GM21723 (cell line): ENCODE data around the gene GLT6D1.

Source experiments
- ATAC-seq: cut with Tn5 transposase; IDR thresholded peaks from one replicate; pipeline ENCODE4 v1.9.1; 2021; ENCODE audit warnings: mild to moderate bottlenecking, moderate library complexity; ENCODE audit not compliant: unreplicated experiment

The GLT6D1 gene

GRCh38 chr9:135587658-135588057, 51.7 kb downstream of the GLT6D1 start:
- ATAC-seq = no peak

DNA sequence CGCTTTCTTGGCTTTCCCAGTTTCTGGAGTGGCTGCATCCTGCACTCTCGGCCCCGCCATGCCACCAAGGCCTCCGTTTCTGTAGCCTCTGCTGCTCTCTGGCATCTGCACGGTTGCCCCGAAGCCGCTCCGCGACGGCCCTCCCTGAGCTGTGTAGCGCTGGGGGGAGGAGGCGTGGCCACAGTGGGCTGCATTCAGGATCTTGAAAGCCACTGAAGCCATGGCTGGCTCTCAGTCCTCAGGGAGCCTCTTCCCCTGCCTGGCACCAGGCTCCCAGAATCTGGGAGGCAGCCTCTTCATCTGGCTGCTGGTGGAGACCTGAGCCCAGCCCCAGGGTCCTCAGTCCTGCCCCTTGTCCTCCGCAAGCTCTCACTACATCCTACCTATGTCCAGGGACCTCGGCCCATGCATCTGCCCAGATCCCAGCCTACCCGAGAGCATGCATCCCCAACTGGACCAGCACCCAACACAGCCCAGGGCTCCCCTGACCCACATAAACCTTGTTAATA, 52.7 kb downstream of the GLT6D1 start:
- no peak for ATAC-seq

GRCh38 chr9:135584934-135585333, 54.4 kb downstream of the GLT6D1 start:
- ATAC-seq = no peak

GRCh38 chr9:135584371-135584770, 55.0 kb downstream of the GLT6D1 start:
- no peak for ATAC-seq

DNA sequence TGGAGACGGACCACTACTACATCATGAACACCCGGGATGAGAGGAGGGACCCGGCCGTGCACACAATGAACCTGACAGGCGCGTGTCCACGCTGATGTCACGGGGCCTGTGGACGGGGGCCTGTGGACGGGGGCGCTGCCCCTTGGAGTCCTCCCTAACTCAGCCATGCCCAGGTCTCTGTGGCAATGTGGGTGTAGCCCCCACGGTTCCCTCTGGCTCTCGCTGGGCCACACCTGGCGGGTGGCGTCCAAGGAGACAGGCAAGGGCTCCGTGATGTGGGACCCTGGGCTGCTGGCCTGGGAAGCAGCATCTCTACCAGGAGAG, 55.7 kb downstream of the GLT6D1 start:
- ATAC-seq = no peak

DNA sequence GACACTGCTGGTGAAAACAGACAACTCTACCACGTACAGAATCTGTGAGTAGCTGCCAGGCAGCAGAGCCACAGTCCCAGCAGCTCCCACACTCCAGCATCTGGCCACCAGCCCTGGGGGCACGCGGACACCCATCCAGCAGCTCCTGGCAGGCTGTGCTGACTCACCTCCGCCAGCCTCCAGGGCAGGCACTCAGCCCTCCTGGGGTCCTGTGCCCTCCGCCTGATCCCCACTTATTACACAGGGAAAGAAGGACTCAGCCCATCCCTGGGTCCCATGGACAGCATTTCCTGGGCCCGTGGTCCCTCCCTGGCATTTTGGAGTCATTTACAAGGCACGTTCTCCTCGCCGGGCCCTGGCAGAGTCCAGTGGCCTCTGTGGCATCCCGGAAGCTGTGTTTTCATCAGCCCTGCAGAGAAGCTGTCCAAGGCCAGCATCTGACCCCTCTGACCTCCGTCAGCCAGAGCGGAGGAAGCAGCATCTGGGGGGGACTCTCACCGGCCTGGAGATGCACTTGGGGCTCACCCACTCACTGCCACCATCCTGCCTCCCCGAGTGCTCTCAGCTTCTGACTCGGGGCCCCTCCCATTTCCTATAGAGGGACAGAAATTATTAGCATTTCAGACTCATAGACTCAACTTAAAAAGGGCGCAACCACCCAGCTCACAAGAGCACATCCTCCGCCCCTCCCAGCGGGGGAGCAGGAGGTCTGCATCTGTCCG, 56.2 kb downstream of the GLT6D1 start:
- no peak for ATAC-seq

DNA sequence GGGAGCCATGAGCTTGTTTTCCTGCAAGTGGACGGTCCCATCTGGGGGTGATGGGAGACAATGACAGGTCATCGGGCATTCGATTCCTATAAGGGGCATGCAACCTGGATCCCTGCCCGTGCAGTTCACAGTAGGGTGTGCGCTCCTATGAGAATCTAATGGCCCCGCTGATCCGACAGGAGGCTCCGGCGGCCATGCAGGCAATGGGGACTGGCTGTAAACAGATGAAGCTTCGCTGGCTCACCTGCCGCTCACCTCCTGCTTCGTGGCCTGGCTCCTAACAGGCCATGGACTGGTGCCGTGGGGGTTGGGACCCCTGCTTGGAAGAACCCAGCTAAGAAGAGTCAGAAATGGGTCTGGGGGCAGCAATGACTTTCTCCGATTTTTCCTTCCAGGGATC, 56.8 kb downstream of the GLT6D1 start:
- no peak for ATAC-seq

DNA sequence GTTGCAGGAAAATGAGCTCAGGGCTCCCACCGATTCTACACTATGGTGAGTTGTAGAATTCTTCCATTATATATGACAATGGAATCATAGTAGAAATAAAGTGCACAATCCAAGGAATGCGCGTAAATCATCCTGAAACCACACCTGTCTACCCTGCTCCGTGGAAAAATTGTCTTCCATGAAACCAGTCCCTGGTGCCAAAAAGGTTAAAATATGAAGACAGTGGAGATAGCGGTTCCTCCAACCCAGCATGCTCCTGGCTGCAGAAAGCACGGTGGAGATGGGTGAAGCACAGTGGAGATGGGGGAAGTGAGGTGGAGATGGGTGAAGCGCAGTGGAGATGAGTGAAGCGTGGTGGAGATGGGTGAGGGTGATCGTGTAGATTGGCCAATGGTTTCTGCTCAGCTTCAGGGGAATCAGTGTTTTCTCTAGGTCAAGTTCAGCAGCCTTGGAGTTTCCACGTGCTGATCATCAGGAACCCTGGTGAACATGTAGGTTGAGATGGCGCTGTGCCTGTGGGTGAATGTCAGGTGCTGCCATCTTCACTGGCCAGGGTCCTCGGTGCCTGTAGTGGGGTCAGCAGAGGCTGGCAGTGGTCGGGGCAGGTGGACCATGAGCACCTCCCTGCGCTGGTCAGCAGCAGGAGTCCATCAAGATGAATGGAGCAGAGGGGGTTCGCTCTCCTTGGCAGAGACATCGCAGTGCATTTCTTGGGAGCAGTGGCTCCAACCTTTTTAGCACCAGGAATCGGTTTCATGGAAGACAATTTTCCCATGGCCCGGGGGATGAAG, 57.5 kb downstream of the GLT6D1 start:
- no peak for ATAC-seq

DNA sequence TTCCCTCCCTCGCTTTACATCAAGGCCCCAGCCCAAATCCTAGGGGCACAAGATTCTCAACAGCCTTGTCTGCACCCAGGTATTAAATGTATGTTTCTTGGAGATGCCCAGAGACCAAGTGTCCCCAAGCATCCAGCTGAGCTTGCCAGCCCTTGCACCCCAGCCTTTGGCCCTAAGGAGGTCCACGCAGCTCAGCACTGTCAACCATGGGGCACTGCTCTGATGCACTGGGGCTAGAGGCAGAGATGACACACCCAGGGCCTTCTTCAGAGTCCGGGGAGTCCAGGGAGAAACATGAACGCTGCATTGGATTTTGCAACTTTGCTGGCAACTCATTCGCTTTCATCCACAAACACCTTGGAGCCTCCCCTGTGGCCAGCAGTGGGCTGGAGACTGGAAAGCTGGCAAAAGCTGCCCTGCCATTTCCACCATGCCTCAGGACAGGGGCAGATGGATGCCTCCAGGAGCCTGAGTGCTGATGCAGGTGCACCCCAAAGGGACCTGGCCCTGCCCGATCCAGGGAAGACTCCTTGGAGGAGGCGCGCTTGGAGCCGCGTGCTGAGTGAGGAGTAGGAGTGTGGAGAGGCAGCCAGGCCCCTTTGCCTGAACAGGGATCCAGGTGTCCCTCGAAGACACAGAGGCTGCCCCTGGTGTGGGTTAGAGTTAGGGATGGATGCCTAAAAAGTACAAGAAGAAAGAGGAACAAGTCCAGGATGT, 58.5 kb downstream of the GLT6D1 start:
- no peak for ATAC-seq

DNA sequence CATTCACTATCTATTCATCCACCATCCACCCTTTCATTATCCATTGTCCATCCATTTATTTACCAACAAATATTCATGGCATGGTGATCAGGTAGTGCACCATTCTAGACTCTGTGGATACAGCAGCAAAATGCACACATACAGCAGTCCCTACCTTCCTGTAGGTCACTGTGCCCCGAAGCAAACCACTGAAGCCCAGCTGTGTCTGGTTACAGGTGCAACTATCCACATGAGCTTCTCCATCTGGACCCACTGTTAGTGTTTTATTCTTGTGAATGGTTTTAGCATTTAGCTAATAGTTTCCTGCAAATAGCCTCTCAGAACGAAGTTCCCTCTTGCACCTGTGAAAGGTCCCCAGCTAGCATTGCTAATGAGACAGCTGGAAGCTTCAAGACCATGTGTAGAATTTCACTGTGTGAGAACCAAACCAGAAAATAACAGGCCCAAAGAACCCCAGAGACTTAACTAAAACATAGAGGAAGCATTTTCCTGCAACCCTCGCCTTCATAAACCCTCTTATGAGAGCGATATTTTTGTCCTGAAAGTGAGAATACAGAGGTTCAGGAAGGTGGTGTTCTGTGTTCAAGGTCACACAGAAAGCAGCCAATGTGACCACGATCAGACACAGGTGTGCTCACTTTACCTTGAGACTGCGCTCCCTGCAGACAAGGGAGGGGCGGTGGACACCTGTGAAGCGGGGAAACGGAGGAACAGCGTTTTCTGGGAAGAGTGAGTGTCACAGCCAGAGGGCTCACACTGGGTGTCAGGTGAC, 59.3 kb downstream of the GLT6D1 start:
- ATAC-seq = no peak

DNA sequence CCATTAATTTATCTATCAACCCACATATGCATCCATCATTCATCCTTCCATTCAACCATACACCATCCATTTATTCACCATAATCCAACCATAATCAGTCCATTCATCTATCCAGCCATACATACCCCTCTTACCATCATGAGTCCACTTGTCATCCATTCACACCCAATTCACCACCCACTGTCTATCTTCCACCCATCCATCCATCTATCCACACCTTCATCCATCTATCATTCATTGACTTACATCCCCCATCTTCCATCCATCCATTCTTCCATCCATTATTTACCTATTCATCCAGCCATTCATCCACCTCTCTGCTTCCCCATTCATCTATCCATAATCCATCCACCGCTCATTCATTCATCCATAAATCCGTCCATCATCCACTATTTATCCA, 60.0 kb downstream of the GLT6D1 start:
- no peak for ATAC-seq

- ATAC-seq = no peak
Measured at GRCh38 chr9:135577256-135577655, 62.1 kb downstream of the GLT6D1 start.

GRCh38 chr9:135575995-135576631, 63.2 kb downstream of the GLT6D1 start:
- no peak for ATAC-seq

GRCh38 chr9:135574943-135575342, 64.4 kb downstream of the GLT6D1 start:
- ATAC-seq = no peak

DNA sequence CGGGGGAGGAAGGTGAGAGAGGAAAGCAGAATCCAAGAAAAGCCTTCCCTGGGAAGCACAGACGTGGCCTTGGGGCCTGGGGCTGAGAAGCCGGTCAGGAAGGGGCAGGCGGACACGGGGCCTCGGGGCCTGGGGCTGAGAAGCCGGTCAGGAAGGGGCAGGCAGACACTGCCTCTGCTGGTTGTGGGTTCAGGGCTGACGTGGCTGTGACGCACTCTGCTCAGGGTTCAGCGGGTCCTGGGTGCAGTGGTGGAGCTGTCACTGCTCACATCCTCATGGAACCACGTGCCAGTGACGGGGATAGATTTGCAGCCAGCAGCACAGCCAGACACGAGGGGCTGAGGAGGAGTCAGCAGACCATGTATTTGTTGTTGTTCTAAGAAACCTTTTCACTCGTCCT, 65.0 kb downstream of the GLT6D1 start:
- no peak for ATAC-seq
